Uterus (tissue), 2 donors: ENCODE results near the gene TBC1D16.

Experiments
- POLR2A ChIP-seq, 2 donors: fragments of 450-650 bp; IDR thresholded peaks; one replicate each; pipeline ENCODE4 v1.6.1; 2016; ENCODE audit warnings: antibody characterized with exemption in 2 of 2, mild to moderate bottlenecking in 1 of 2, moderate library complexity in 1 of 2
- TF ChIP-seq, protein P1 (sequence below), 4 experiments: fragments of 200-600 bp in 2 of 4; fragments of 450-650 bp in 2 of 4; sonication (generic) in 2 of 4; IDR thresholded peaks; one replicate each; pipeline ENCODE4 v1.5.1; 2016 to 2019; ENCODE audit warnings: antibody characterized with exemption in 4 of 4, mild to moderate bottlenecking in 2 of 4, moderate library complexity in 1 of 4

DNA sequence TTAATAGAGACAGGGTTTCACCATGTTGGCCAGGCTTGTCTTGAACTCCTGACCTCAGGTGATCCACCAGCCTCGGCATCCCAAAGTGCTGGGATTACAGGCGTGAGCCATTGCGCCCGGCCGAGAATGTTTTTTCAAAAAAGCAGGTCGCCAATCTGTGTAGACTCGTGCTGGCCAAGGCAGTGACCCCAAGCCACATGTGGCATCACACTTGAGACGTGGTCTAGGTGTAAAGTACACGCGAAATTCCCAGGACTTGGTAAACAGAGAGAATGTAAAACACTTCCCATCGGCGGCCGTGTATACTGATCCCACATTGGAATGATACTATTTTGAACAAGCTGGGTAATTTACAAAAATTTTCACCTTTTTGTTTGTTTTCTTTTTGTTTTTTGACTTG is 41.1 kb downstream of the TBC1D16 start:
- TF ChIP-seq, protein P1, sequence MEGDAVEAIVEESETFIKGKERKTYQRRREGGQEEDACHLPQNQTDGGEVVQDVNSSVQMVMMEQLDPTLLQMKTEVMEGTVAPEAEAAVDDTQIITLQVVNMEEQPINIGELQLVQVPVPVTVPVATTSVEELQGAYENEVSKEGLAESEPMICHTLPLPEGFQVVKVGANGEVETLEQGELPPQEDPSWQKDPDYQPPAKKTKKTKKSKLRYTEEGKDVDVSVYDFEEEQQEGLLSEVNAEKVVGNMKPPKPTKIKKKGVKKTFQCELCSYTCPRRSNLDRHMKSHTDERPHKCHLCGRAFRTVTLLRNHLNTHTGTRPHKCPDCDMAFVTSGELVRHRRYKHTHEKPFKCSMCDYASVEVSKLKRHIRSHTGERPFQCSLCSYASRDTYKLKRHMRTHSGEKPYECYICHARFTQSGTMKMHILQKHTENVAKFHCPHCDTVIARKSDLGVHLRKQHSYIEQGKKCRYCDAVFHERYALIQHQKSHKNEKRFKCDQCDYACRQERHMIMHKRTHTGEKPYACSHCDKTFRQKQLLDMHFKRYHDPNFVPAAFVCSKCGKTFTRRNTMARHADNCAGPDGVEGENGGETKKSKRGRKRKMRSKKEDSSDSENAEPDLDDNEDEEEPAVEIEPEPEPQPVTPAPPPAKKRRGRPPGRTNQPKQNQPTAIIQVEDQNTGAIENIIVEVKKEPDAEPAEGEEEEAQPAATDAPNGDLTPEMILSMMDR (IDR thresholded peaks at IDR 0.05), result no peak
- TF ChIP-seq POLR2A (IDR thresholded peaks at IDR 0.05), result no peak
